Melanocyte of skin (primary cell): ENCODE measurements around the gene ANKRD12. TPM values are rescaled to one million over a fixed set of nuclear protein-coding genes. Genes with fewer than 3 reads are reported as not detected.

Experiments
- small RNA-seq, 2 donors: library from RNA; depleted of rRNA; stranded (forward); fragments of <200 nt; gene quantifications; one replicate each; pipeline ENCODE3, GENCODE V24; 2012
- total RNA-seq, 2 donors: library from RNA; depleted of rRNA; stranded (reverse); fragments of >200 nt; gene quantifications; 2 replicates each; pipeline ENCODE4 v1.2.3, GENCODE V29; 2012

The ANKRD12 gene
- 10 to 100 TPM; 13.0 to 15.5 TPM for total RNA-seq

DNA sequence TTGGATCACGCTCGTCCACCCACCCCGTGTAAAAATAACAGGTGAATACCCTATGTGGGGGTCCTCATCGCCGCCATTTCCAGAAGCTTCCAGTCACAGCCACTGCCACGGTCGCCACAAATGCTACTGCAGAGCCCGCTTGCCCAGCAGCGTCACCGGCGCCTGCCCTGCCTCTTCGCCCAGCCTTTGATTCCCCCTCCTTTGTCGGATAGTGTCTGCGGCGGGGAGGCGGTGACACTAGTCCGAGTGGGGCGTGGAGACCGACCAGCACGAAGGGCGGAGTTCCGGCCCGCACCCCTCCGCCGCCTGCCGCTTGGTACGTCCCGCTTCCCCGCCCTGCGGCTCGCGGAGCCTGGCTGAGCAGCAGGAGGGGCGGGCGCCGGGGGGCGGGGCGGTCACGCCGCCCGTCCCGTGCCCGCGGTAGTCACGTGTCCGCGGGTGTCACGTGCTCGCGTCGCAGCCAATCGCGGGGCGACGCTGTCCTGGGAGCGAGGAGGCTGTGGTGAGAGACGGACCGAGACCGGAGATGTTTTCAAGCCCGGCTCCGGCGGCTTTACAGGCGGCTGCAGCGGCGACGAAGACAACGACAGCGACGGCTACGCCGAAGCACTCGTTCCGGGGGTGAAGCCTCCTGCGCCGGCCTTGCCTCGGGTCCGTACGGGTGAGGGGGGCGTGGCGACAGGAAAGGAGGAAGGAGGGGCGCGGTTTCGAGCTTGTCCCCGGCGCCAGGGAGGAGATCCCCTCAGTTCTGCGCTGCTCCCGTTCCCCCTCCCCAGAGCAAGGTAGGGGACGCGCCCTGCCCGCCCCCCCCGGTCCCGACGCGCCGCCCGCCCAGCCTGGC, at the start of gene ANKRD12:
ANKRD12 (plus strand) TSS at position 467 of the 841 bp plus-strand sequence. CDS start 45,652 bp downstream, outside the sequence.

DNA sequence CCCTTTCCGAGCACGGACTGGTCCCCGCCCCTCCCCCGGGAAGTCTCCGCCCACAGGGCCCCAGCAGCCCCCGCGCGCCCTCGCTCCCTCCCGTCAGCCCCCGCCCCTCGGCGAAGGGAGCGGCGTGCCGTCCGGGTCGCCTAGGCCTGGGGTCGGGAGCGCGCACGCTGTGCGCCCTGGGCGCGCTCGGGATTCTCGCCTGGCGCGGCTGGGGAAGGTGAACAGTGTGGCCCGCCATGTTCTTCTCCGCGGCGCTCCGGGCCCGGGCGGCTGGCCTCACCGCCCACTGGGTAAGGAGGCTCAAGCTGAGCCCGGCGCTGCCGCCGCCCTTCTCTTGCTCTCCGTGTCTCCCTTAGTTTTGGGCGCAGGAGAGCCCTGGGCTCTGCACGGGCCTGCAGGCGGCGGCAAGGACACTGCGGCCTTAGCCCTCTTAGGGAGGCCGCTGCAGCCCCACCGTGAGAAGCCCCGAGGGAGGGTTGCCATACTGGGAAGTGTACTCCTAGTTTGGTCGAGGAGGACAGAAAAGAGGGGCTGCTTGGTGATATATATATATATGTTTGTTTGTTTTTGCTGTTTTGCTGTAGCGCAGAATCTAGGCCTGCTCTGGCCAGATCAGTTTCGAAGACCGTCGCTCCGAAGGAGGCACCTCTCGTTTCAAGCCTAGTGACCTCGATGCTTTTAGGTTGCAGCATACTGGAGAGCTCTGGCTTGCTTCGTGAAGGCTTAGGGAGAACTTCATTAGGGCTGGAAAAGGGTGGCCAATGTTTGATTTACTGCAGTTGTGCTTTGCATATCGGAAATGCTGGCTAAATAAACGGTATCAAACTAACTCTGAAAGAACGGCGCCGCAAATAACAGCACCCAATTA, 33.8 kb upstream of the ANKRD12 start, which contains the start of gene NDUFV2:
NDUFV2 (plus strand) TSS at position 192 of the 868 bp plus-strand sequence; CDS start at position 237, 45 bp downstream.

DNA sequence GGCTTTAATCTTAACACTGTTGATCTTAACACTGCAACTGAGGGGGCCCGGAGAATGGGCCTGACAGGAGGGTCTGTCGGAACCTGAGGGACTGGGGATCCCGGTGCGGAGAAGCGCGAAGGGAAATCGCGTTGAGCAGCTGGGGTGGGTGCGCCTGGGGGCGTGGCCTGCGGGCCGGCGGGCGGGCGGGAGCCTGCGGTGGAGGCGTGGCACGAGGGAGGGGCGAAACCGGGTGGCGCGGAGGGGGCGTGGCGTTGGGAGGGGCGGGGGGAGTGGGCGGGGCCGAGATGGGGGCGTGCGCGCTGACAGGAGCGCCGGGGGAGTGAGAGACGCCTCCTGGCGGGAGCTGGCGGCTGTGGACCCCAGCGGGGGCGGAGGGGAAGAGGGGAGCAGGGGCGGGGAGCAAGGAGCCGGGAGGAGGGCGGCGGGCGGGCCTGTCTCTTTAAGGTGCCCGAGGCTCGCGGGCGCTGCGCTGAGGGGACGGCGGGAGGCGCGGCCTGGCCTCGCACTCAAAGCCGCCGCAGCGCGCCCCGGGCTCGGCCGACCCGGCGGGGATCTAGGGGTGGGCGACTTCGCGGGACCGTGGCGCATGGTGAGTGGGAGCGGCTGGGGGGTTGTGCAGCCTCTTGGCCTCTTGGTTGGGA, 197.9 kb downstream of the ANKRD12 start, which contains the start of gene TWSG1:
TWSG1 (plus strand) TSS at position 445 of the 644 bp plus-strand sequence. CDS start 2,457 bp downstream, outside the sequence.

Small RNA genes within 50 kb of the gene (small RNA-seq; reads per million reads assigned to genes)
- 0 reads per million in 2 donors for gene RF00019

Other genes with a start within 250 kb of the ANKRD12 start
- 100 to 1,000 TPM; 110 to 131 TPM for gene NDUFV2, start 34.1 kb upstream of the ANKRD12 start, total RNA-seq
- 10 to 100 TPM; 50.6 to 56.9 TPM for gene TWSG1, start 198.0 kb downstream of the ANKRD12 start, total RNA-seq